ENCODE data around the gene SDK2.

The SDK2 gene

GRCh38 chr17:73588301-73588846, 55.9 kb downstream of the SDK2 start:
- DNase-seq (ENCODE audit: extremely low read depth, low read depth): no peak
- TF ChIP-seq, protein P1, sequence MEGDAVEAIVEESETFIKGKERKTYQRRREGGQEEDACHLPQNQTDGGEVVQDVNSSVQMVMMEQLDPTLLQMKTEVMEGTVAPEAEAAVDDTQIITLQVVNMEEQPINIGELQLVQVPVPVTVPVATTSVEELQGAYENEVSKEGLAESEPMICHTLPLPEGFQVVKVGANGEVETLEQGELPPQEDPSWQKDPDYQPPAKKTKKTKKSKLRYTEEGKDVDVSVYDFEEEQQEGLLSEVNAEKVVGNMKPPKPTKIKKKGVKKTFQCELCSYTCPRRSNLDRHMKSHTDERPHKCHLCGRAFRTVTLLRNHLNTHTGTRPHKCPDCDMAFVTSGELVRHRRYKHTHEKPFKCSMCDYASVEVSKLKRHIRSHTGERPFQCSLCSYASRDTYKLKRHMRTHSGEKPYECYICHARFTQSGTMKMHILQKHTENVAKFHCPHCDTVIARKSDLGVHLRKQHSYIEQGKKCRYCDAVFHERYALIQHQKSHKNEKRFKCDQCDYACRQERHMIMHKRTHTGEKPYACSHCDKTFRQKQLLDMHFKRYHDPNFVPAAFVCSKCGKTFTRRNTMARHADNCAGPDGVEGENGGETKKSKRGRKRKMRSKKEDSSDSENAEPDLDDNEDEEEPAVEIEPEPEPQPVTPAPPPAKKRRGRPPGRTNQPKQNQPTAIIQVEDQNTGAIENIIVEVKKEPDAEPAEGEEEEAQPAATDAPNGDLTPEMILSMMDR (IDR thresholded peaks at IDR 0.05; ENCODE audit: low read depth, low read length): no peak

DNA sequence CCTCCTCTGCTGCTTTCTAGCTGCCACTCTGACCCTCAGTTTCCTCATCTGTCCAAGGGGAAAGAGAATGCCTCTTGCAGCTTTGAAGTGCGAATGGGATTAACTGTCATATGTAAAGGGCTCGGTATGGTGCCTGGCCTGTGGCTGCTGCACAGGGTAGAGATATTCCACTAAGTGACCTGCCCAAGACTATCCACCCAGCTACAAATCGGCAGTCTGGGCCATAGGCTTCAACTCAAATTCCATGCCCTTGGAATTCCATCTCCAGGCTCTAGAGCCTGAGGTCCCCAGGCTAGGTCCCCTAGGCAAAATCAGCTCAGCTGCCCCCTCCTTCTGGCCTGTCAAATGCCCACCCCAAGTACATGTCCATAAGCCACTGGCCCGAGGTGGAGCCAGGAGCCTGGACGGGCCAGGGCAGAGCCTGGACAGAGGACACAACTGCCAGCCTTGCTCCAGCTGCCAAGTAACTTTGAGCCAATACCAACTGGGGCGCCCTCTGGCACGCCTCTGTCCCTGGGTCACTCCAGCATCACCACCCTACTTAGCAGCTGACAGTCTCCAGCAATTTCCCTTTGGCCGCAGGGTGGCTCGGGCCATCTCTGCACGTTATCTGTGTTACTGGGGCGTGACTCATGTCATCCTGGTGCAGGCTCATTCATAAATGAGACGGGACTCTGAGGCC, 57.2 kb downstream of the SDK2 start:
- TF ChIP-seq, protein P1 (IDR thresholded peaks at IDR 0.05; ENCODE audit: low read depth, low read length): no peak
- DNase-seq (ENCODE audit: extremely low read depth, low read depth): no peak

DNA sequence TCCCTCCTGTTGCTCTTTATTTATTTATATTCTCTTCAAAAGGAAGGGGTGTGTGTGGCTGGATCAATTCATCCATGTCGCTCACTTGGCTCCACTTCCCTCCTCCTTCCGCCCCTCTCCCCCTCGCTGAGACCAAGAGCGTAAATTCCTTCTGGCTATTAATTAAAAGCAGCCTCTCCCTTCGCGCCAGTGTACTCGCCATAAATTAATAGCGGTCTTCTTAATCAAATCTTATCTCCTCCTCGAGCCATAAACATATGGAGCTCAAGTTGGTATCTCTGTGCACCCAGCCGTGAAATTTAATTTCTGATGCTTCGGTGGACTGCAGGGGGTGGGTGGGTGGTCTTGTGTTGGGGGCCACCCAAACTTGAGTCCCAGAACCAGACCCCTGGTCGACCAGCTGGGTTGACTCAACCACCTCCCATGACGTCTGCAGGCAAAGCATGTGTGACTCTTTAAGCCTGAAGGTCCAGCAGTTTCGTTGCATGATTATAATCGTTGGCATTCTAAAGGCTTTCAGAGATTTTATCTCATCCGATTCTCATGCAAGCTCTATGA, 57.9 kb downstream of the SDK2 start:
- DNase-seq (ENCODE audit: extremely low read depth, low read depth): no peak
- TF ChIP-seq, protein P1 (IDR thresholded peaks at IDR 0.05; ENCODE audit: low read depth, low read length): no peak

DNA sequence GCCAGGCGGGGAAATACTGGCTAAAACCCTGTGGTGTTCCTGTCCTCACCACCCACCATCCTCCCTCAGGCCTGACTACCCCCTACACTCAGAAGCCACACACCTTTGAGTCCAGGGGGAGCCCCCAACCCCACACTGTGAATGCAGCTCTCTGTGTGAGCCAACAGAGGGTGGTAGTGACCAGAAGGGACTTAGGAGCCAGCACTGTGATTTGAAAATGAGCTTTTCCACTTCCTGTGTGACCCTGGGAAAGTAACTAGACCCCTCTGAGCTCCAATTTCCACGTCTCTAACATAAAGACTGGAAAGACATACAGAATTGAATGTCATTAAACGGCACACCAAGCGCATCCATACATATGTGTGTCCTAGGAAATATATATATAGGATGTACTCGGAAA, 58.7 kb downstream of the SDK2 start:
- TF ChIP-seq, protein P1 (IDR thresholded peaks at IDR 0.05; ENCODE audit: low read depth, low read length): no peak
- DNase-seq (ENCODE audit: extremely low read depth, low read depth): no peak

DNA sequence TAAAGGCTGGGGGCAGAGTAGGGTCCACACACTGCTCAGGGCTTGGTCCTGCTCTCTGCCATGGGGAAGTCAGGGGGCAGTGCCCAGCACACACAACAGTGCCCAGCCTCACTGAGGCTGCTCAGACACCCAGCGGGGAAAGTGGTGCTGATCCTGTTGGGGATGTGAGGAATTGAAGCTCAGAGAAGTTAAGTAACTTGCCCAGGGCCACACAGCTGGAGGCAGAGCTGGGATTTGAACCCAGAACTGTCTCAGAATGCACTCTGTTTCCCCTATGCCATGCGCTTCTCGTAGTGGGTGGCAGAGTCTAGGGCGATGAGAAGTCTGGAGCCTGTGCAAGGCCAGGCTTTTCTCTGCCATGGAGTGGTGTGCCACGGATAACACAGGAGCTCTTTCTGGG, 59.3 kb downstream of the SDK2 start:
- DNase-seq (ENCODE audit: extremely low read depth, low read depth): no peak

GRCh38 chr17:73584049-73584448, 60.2 kb downstream of the SDK2 start:
- no peak for DNase-seq (ENCODE audit: extremely low read depth, low read depth)
- TF ChIP-seq, protein P1 (IDR thresholded peaks at IDR 0.05; ENCODE audit: low read depth, low read length): no peak

More for the DNA sequence above, 59.3 kb downstream of the SDK2 start:
- TF ChIP-seq, protein P1 (IDR thresholded peaks at IDR 0.05; ENCODE audit: low read depth, low read length): no peak

DNA sequence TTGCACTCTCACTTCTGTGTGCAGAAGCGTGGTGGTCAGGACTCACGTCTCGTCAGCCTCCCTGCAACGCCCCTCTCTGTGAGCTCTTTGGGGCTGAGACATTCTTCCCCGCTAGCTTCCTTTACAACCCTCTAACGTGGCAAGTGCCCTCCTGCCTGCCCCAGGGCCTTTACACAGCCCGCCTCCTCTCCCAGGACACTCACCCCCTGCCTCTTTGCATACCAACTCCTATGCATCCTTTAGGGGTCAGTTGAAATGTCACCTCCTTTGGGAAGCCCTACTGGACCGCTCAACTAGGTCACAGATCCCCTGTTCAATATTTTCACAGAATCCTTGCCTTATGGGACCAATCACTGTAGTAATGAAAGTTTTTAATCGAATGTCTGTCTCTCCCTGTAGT, 61.4 kb downstream of the SDK2 start:
- no peak for DNase-seq (ENCODE audit: extremely low read depth, low read depth)
- TF ChIP-seq, protein P1 (IDR thresholded peaks at IDR 0.05; ENCODE audit: low read depth, low read length): no peak
